GM23338 (cell line): ENCODE measurements around the gene ACOT11.

ENCODE experiments used
- CREB1 ChIP-seq: fragments of 250-450 bp; sonication (Bioruptor Pico); IDR thresholded peaks from 2 replicates; pipeline ENCODE4 v1.5.0; 2020; ENCODE audit warnings: low read depth, mild to moderate bottlenecking, moderate library complexity
- CTCF ChIP-seq, 2 experiments: fragments of 200-600 bp in 1 of 2; sonication (generic) in 1 of 2; conservative IDR thresholded peaks; 2 replicates each; pipeline versions ENCODE4 v1.5.1 to v1.6.1; 2016 to 2017; ENCODE audit warnings: antibody characterized with exemption in 2 of 2, low read depth in 2 of 2, mild to moderate bottlenecking in 2 of 2, moderate library complexity in 1 of 2
- EZH2 ChIP-seq: fragments of 200-600 bp; sonication (generic); IDR thresholded peaks from one replicate; pipeline ENCODE4 v1.8.0; 2017; ENCODE audit warnings: antibody characterized with exemption, mild to moderate bottlenecking, low read depth; ENCODE audit not compliant: unreplicated experiment
- EZH2phosphoT487 ChIP-seq: fragments of 200-600 bp; sonication (generic); IDR thresholded peaks from one replicate; pipeline ENCODE4 v1.8.1; 2018; ENCODE audit warnings: antibody characterized with exemption; ENCODE audit not compliant: unreplicated experiment
- JUNB ChIP-seq: IDR thresholded peaks from one replicate; pipeline ENCODE4 v1.6.1; 2016; ENCODE audit warnings: antibody characterized with exemption; ENCODE audit not compliant: unreplicated experiment
- POLR2AphosphoS5 ChIP-seq: IDR thresholded peaks from 2 replicates; pipeline ENCODE4 v1.6.1; 2016; ENCODE audit warnings: antibody characterized with exemption, low read depth
- REST ChIP-seq: IDR thresholded peaks from one replicate; pipeline ENCODE4 v1.6.1; 2018; ENCODE audit warnings: antibody characterized with exemption; ENCODE audit not compliant: unreplicated experiment
- STAT1 ChIP-seq: IDR thresholded peaks from one replicate; pipeline ENCODE4 v1.6.1; 2016; ENCODE audit warnings: antibody characterized with exemption; ENCODE audit not compliant: unreplicated experiment
- ZNF114 ChIP-seq: fragments of 250-450 bp; sonication (Bioruptor Pico); IDR thresholded peaks from 2 replicates; pipeline ENCODE4 v1.5.0; 2020; ENCODE audit warnings: mild to moderate bottlenecking, moderate library complexity
- ZNF331 ChIP-seq: fragments of 250-450 bp; sonication (Bioruptor Pico); IDR thresholded peaks from 2 replicates; pipeline ENCODE4 v1.5.0; 2020; ENCODE audit warnings: low read depth, mild to moderate bottlenecking, moderate library complexity
- TF ChIP-seq, protein P1 (sequence below): IDR thresholded peaks from 2 replicates; pipeline ENCODE4 v1.6.1; 2016; ENCODE audit warnings: antibody characterized with exemption

GRCh38 chr1:54645806-54646676 is 98.0 kb downstream of the ACOT11 start:
- TF ChIP-seq CTCF (conservative IDR thresholded peaks at IDR 0.05; ENCODE audit: low read depth in 2 of 2) (no peak), ZNF114 (no peak), EZH2 (no peak), EZH2phosphoT487 (no peak), ZNF331 (CRISPR knock-in tag) (no peak), REST (no peak), STAT1 (no peak), CREB1 (no peak), POLR2AphosphoS5 (no peak), JUNB (no peak)
- TF ChIP-seq, protein P1, sequence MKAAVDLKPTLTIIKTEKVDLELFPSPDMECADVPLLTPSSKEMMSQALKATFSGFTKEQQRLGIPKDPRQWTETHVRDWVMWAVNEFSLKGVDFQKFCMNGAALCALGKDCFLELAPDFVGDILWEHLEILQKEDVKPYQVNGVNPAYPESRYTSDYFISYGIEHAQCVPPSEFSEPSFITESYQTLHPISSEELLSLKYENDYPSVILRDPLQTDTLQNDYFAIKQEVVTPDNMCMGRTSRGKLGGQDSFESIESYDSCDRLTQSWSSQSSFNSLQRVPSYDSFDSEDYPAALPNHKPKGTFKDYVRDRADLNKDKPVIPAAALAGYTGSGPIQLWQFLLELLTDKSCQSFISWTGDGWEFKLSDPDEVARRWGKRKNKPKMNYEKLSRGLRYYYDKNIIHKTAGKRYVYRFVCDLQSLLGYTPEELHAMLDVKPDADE = no peak
